H9 (cell line): ENCODE data around the gene CDCP2. TPM values are rescaled to one million over a fixed set of nuclear protein-coding genes. Genes with fewer than 3 reads are reported as not detected.

Source experiments
- DNase-seq: peaks from one replicate; pipeline ENCODE4 v3.0.0-alpha.2; 2017
- H2AFZ ChIP-seq: one replicate; pipeline ENCODE4 v1.6.1; 2013; ENCODE audit warnings: mild to moderate bottlenecking, low read length, control low read depth, moderate library complexity
- H2AK5ac ChIP-seq: 2 replicates; pipeline ENCODE4 v1.6.1; 2013; ENCODE audit warnings: low read length, control low read depth, mixed read lengths; ENCODE audit not compliant: insufficient read length
- H2BK120ac ChIP-seq: one replicate; pipeline ENCODE4 v1.6.1; 2013; ENCODE audit warnings: low read depth, mild to moderate bottlenecking, low read length, control low read depth, inconsistent platforms; ENCODE audit not compliant: poor library complexity, severe bottlenecking
- H2BK12ac ChIP-seq: 2 replicates; pipeline ENCODE4 v1.6.1; 2013; ENCODE audit warnings: low read length, control low read depth, mixed read lengths, low read depth; ENCODE audit not compliant: insufficient read length
- H2BK15ac ChIP-seq: 2 replicates; pipeline ENCODE4 v1.6.1; 2013; ENCODE audit warnings: low read depth, low read length, control low read depth
- H2BK20ac ChIP-seq: one replicate; pipeline ENCODE4 v1.6.1; 2013; ENCODE audit warnings: low read depth, mild to moderate bottlenecking, low read length, control low read depth, inconsistent platforms; ENCODE audit not compliant: poor library complexity, severe bottlenecking
- H2BK5ac ChIP-seq: 2 replicates; pipeline ENCODE4 v1.6.1; 2013; ENCODE audit warnings: low read length, control low read depth, mixed read lengths; ENCODE audit not compliant: insufficient read length
- H3K14ac ChIP-seq: 2 replicates; pipeline ENCODE4 v1.6.1; 2013; ENCODE audit warnings: low read length, control low read depth; ENCODE audit not compliant: insufficient read depth
- H3K18ac ChIP-seq: 2 replicates; pipeline ENCODE4 v1.6.1; 2013; ENCODE audit warnings: low read depth, mild to moderate bottlenecking, mixed read lengths, low read length, control low read depth; ENCODE audit not compliant: insufficient read length
- H3K23ac ChIP-seq: 2 replicates; pipeline ENCODE4 v1.6.1; 2013; ENCODE audit warnings: low read length, control low read depth, mixed read lengths, low read depth; ENCODE audit not compliant: insufficient read length
- H3K23me2 ChIP-seq: 2 replicates; pipeline ENCODE4 v1.6.1; 2013; ENCODE audit warnings: low read depth, mild to moderate bottlenecking, mixed read lengths, low read length, control low read depth; ENCODE audit not compliant: insufficient read length, poor library complexity, severe bottlenecking
- H3K27ac ChIP-seq: 2 replicates; pipeline ENCODE4 v1.5.1; 2013; ENCODE audit warnings: low read length, control low read depth, mixed read lengths, low read depth; ENCODE audit not compliant: insufficient read length
- H3K27me3 ChIP-seq: 2 replicates; pipeline ENCODE4 v1.6.1; 2013; ENCODE audit warnings: low read length, control low read depth, inconsistent platforms; ENCODE audit not compliant: insufficient read depth
- H3K4ac ChIP-seq: 2 replicates; pipeline ENCODE4 v1.6.1; 2013; ENCODE audit warnings: low read depth, mild to moderate bottlenecking, control low read depth, inconsistent platforms, low read length, moderate library complexity
- H3K4me1 ChIP-seq: 2 replicates; pipeline ENCODE4 v1.6.1; 2013; ENCODE audit warnings: low read length, control low read depth, inconsistent platforms; ENCODE audit not compliant: insufficient read depth
- H3K4me2 ChIP-seq: 2 replicates; pipeline ENCODE4 v1.6.1; 2013; ENCODE audit warnings: low read length, control low read depth, mixed read lengths; ENCODE audit not compliant: insufficient read length, insufficient read depth
- H3K56ac ChIP-seq: 2 replicates; pipeline ENCODE4 v1.6.1; 2013; ENCODE audit warnings: low read depth, mild to moderate bottlenecking, mixed read lengths, low read length, control low read depth; ENCODE audit not compliant: insufficient read length
- H3K79me1 ChIP-seq: 2 replicates; pipeline ENCODE4 v1.6.1; 2013; ENCODE audit warnings: low read depth, mild to moderate bottlenecking, moderate library complexity, low read length, control low read depth, inconsistent platforms; ENCODE audit not compliant: insufficient read depth, poor library complexity, severe bottlenecking
- H3K79me2 ChIP-seq: 2 replicates; pipeline ENCODE4 v1.6.1; 2013; ENCODE audit warnings: low read length, control low read depth, inconsistent platforms; ENCODE audit not compliant: insufficient read depth
- H3K9ac ChIP-seq: 2 replicates; pipeline ENCODE4 v1.6.1; 2013; ENCODE audit warnings: low read length, control low read depth, mixed read lengths; ENCODE audit not compliant: insufficient read length; ENCODE audit errors: extremely low read depth
- H3K9me3 ChIP-seq: one replicate; pipeline ENCODE4 v1.6.1; 2013; ENCODE audit warnings: low read depth, low read length, inconsistent platforms; ENCODE audit not compliant: control insufficient read depth
- H3T11ph ChIP-seq: one replicate; pipeline ENCODE4 v1.6.1; 2013; ENCODE audit warnings: mild to moderate bottlenecking, low read length, control low read depth, inconsistent platforms
- H4K20me1 ChIP-seq: one replicate; pipeline ENCODE4 v1.6.1; 2013; ENCODE audit not compliant: control insufficient read depth, insufficient read length, insufficient read depth
- H4K5ac ChIP-seq: 2 replicates; pipeline ENCODE4 v1.6.1; 2013; ENCODE audit warnings: low read depth, mild to moderate bottlenecking, mixed read lengths, low read length, control low read depth; ENCODE audit not compliant: insufficient read length
- H4K8ac ChIP-seq: replicated peaks from 2 replicates; pipeline ENCODE4 v1.6.1; 2013; ENCODE audit warnings: low read length, control low read depth, mixed read lengths, low read depth; ENCODE audit not compliant: insufficient read length
- H4K91ac ChIP-seq: 2 replicates; pipeline ENCODE4 v1.6.1; 2013; ENCODE audit warnings: low read depth, mild to moderate bottlenecking, moderate library complexity, mixed read lengths, low read length, control low read depth; ENCODE audit not compliant: insufficient read length
- H3K27ac Mint-ChIP-seq, 3 experiments: 2 replicates in 2 of 3; 3 replicates in 1 of 3; pipeline ENCODE4 v1.8.0; 2020 to 2021; ENCODE audit warnings: mixed read lengths in 3 of 3, mild to moderate bottlenecking in 1 of 3, moderate library complexity in 1 of 3
- H3K27me3 Mint-ChIP-seq: 2 replicates; pipeline ENCODE4 v1.8.0; 2021; ENCODE audit warnings: low read depth, mild to moderate bottlenecking, moderate library complexity, mixed read lengths
- H3K36me3 Mint-ChIP-seq, 3 experiments: 2 replicates in 2 of 3; 3 replicates in 1 of 3; pipeline ENCODE4 v1.8.0; 2020 to 2021; ENCODE audit warnings: low read depth in 3 of 3, mixed read lengths in 3 of 3; ENCODE audit not compliant: insufficient read depth in 1 of 3
- H3K4me1 Mint-ChIP-seq, 2 experiments: 2 replicates each; pipeline ENCODE4 v1.8.0; 2020; ENCODE audit warnings: mixed read lengths in 2 of 2
- H3K4me3 Mint-ChIP-seq, 2 experiments: 2 replicates in 1 of 2; 3 replicates in 1 of 2; pipeline ENCODE4 v1.8.0; 2020 to 2021; ENCODE audit warnings: mild to moderate bottlenecking in 2 of 2, mixed read lengths in 2 of 2, moderate library complexity in 1 of 2
- H3K9me3 Mint-ChIP-seq, 2 experiments: 2 replicates in 1 of 2; 3 replicates in 1 of 2; pipeline ENCODE4 v1.8.0; 2020; ENCODE audit warnings: mild to moderate bottlenecking in 2 of 2, mixed read lengths in 2 of 2, moderate library complexity in 1 of 2
- CTCF ChIP-seq: fragments of 200-600 bp; sonication (generic); conservative IDR thresholded peaks from 3 replicates; pipeline ENCODE4 v1.8.0; 2021; ENCODE audit warnings: antibody characterized with exemption, mild to moderate bottlenecking
- WGBS: extraction: QIAGEN DNeasy Blood & Tissue Kit; methylation state at CpG from one replicate; pipeline ENCODE4 v1.1.7; 2013; ENCODE audit warnings: missing lambda C conversion rate, low lambda C conversion rate, mixed read lengths; ENCODE audit not compliant: insufficient read length; ENCODE audit errors: extremely low coverage; 5-methylcytosine and 5-hydroxymethylcytosine counted together
- total RNA-seq: library from RNA; stranded (reverse); gene quantifications from 2 replicates; pipeline ENCODE4 v1.2.1, GENCODE V29; 2021

Gene CDCP2
- total RNA-seq, 1 experiment from 2014 or later: not detected

- Histone ChIP-seq H4K5ac (no peak overlapping the region), H3K18ac (no peak overlapping the region), H3K27ac (no peak overlapping the region), H2BK15ac (no peak overlapping the region), H3K79me2 (no peaks in the 10 kb centered on the region), H3K56ac (no peak overlapping the region), H3K27me3 (no peaks in the 10 kb centered on the region), H2BK12ac (no peak overlapping the region), H3K23me2 (no peaks in the 10 kb centered on the region), H4K91ac (no peak overlapping the region), H4K20me1 (no peaks in the 10 kb centered on the region), H3K4me1 (no peaks in the 10 kb centered on the region), H2BK20ac (no peak overlapping the region), H3T11ph (no peak overlapping the region), H3K23ac (no peak overlapping the region), H2AFZ (no peak overlapping the region), H4K8ac (no peak overlapping the region), H3K79me1 (no peaks in the 10 kb centered on the region), H3K4ac (no peak overlapping the region), H3K9me3 (no peaks in the 10 kb centered on the region), H2AK5ac (no peak overlapping the region), H3K4me2 (no peak overlapping the region), H2BK120ac (no peak overlapping the region), H2BK5ac (no peak overlapping the region), H3K14ac (no peak overlapping the region), H3K9ac (no peak overlapping the region)
- H3K36me3 Mint-ChIP-seq: peaks cover 0 to 1% (median 0%) of the 10 kb centered on the region in 3 experiments; a peak in 2 of 7 replicates
- peak overlapping the region in 1 of 3 experiments; percentile 62; a peak in 2 of 7 replicates for H3K27ac Mint-ChIP-seq
- H3K9me3 Mint-ChIP-seq: no peaks in the 10 kb centered on the region
- H3K27me3 Mint-ChIP-seq: no peaks in the 10 kb centered on the region; the same call in 1 of the 2 replicates
- no peak overlapping the region for H3K4me3 Mint-ChIP-seq
- no peak for TF ChIP-seq CTCF
- DNase-seq: no peak
- WGBS: no CpG with 5 or more reads among the region's 7 CpGs
- peaks cover 5 to 10% of the 10 kb centered on the region in 2 experiments; a peak in 3 of 4 replicates for H3K4me1 Mint-ChIP-seq
Measured at GRCh38 chr1:54096877-54097240, 55.9 kb downstream of the CDCP2 start.
